ENCODE measurements around the gene ATP6AP1. TPM values are rescaled to one million over a fixed set of nuclear protein-coding genes. Genes with fewer than 3 reads are reported as not detected.
A peak's percentile ranks its signal among the peaks of the same experiment; 100 is the strongest.

The ATP6AP1 gene
- total and polyA plus RNA-seq, 2 of the 13 experiments (the other 11 are each of a cell fraction or from before 2014, with no cell fraction given): 56.7 to 110 TPM

DNA sequence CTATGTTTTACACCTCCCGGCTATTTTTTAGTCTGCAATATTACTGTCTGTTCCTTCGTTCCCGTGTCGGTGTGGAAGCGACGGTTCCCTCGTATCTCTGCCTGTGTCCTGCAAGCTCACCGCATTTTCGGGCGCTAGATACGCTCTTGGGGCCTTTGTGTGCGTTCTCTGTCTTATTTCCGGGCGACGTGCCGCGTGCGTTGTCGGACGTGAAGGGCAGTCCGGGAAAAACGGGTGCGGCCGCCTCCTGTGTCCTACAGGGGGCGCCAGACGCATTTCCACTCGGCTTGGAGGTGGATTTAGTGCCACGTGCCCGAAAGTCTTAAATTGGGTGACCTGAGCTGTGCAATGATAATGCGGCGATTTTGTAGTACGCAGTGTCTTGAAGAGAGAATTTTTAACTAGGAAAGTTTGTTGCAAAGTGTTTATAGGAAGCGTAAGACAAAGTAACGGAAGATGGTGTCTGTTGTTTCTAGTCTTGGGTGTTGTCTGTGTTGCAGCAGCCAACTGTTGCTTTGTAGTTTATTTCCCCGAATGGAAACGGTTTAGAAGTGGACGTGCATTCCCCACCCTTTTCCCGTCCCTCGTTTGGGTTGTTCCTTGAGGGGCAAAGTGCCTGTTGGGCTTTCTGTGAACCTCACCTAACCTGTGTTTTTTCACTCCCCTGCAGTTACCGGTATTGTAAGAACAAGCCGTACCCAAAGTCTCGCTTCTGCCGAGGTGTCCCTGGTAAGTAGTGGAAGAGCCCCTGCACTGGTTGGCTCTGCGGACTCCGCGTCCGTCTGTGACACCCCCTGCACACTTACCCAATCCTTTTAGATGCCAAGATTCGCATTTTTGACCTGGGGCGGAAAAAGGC, 29.6 kb upstream of the ATP6AP1 start (continued):
- TF ChIP-seq NFIC (IDR thresholded peaks at IDR 0.05; ENCODE audit: low read length) (0 out of 2 replicates have a peak, but pooled peaks have one; percentile 7), ZNF232 (CRISPR knock-in tag; IDR thresholded peaks at IDR 0.05; ENCODE audit: borderline replicate concordance) (0 out of 2 replicates have a peak, but pooled peaks have one; percentile 18), LCORL (IDR thresholded peaks at IDR 0.05) (no peak), LCORL (CRISPR knock-in tag; IDR thresholded peaks at IDR 0.05) (no peak), BHLHE40 (IDR thresholded peaks at IDR 0.05; ENCODE audit: low read length) (peak; percentile 27; the same call in 1 of the 2 replicates), GATA4 (IDR thresholded peaks at IDR 0.05; ENCODE audit: borderline replicate concordance, low read depth) (no peak), SPEN (CRISPR knock-in tag; IDR thresholded peaks at IDR 0.05; ENCODE audit: low read depth) (no peak), MXD4 (CRISPR knock-in tag; IDR thresholded peaks at IDR 0.05) (0 out of 2 replicates have a peak, but pooled peaks have one; percentile 2), ZNF790 (CRISPR knock-in tag; IDR thresholded peaks at IDR 0.05; ENCODE audit: borderline replicate concordance) (0 out of 2 replicates have a peak, but pooled peaks have one; percentile 29), PHB2 (IDR thresholded peaks at IDR 0.05; ENCODE audit: partially characterized antibody) (no peak), TCF12 (IDR thresholded peaks at IDR 0.05) (no peak), TCF12 (CRISPR knock-in tag; IDR thresholded peaks at IDR 0.05) (no peak), HMGA1 (CRISPR knock-in tag; conservative IDR thresholded peaks at IDR 0.05) (no peak), TBX3 (IDR thresholded peaks at IDR 0.05; ENCODE audit: borderline replicate concordance) (no peak), RELA (CRISPR knock-in tag; IDR thresholded peaks at IDR 0.05) (no peak), RBM22 (optimal IDR thresholded peaks at IDR 0.05; ENCODE audit: low read length) (peak; percentile 60), SP2 (CRISPR knock-in tag; IDR thresholded peaks at IDR 0.05) (no peak; the same call in 1 of the 2 replicates), ZNF570 (CRISPR knock-in tag; IDR thresholded peaks at IDR 0.05; ENCODE audit: borderline replicate concordance) (no peak), ZFP82 (CRISPR knock-in tag; IDR thresholded peaks at IDR 0.05; ENCODE audit: borderline replicate concordance) (no peak), ZNF530 (CRISPR knock-in tag; IDR thresholded peaks at IDR 0.05; ENCODE audit: low read depth) (no peak), ZNF782 (CRISPR knock-in tag; IDR thresholded peaks at IDR 0.05; ENCODE audit: borderline replicate concordance) (no peak), AHR (CRISPR knock-in tag; IDR thresholded peaks at IDR 0.05) (no peak)
- TF ChIP-seq, protein P1, sequence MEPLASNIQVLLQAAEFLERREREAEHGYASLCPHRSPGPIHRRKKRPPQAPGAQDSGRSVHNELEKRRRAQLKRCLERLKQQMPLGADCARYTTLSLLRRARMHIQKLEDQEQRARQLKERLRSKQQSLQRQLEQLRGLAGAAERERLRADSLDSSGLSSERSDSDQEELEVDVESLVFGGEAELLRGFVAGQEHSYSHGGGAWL (CRISPR knock-in tag; IDR thresholded peaks at IDR 0.05): no peak
- TF ChIP-seq, protein P2, sequence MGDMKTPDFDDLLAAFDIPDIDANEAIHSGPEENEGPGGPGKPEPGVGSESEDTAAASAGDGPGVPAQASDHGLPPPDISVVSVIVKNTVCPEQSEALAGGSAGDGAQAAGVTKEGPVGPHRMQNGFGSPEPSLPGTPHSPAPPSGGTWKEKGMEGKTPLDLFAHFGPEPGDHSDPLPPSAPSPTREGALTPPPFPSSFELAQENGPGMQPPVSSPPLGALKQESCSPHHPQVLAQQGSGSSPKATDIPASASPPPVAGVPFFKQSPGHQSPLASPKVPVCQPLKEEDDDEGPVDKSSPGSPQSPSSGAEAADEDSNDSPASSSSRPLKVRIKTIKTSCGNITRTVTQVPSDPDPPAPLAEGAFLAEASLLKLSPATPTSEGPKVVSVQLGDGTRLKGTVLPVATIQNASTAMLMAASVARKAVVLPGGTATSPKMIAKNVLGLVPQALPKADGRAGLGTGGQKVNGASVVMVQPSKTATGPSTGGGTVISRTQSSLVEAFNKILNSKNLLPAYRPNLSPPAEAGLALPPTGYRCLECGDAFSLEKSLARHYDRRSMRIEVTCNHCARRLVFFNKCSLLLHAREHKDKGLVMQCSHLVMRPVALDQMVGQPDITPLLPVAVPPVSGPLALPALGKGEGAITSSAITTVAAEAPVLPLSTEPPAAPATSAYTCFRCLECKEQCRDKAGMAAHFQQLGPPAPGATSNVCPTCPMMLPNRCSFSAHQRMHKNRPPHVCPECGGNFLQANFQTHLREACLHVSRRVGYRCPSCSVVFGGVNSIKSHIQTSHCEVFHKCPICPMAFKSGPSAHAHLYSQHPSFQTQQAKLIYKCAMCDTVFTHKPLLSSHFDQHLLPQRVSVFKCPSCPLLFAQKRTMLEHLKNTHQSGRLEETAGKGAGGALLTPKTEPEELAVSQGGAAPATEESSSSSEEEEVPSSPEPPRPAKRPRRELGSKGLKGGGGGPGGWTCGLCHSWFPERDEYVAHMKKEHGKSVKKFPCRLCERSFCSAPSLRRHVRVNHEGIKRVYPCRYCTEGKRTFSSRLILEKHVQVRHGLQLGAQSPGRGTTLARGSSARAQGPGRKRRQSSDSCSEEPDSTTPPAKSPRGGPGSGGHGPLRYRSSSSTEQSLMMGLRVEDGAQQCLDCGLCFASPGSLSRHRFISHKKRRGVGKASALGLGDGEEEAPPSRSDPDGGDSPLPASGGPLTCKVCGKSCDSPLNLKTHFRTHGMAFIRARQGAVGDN (CRISPR knock-in tag; IDR thresholded peaks at IDR 0.05): peak; percentile 63
- TF ChIP-seq, protein P3, sequence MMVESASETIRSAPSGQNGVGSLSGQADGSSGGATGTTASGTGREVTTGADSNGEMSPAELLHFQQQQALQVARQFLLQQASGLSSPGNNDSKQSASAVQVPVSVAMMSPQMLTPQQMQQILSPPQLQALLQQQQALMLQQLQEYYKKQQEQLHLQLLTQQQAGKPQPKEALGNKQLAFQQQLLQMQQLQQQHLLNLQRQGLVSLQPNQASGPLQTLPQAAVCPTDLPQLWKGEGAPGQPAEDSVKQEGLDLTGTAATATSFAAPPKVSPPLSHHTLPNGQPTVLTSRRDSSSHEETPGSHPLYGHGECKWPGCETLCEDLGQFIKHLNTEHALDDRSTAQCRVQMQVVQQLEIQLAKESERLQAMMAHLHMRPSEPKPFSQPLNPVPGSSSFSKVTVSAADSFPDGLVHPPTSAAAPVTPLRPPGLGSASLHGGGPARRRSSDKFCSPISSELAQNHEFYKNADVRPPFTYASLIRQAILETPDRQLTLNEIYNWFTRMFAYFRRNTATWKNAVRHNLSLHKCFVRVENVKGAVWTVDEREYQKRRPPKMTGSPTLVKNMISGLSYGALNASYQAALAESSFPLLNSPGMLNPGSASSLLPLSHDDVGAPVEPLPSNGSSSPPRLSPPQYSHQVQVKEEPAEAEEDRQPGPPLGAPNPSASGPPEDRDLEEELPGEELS (CRISPR knock-in tag; IDR thresholded peaks at IDR 0.05): no peak
